Fibroblast of upper back skin (primary cell): ENCODE measurements around the gene TSC22D1.

Experiments
- DNase-seq: peaks from one replicate; pipeline ENCODE4 v3.0.0-alpha.2; 2013

TSC22D1 gene

DNA sequence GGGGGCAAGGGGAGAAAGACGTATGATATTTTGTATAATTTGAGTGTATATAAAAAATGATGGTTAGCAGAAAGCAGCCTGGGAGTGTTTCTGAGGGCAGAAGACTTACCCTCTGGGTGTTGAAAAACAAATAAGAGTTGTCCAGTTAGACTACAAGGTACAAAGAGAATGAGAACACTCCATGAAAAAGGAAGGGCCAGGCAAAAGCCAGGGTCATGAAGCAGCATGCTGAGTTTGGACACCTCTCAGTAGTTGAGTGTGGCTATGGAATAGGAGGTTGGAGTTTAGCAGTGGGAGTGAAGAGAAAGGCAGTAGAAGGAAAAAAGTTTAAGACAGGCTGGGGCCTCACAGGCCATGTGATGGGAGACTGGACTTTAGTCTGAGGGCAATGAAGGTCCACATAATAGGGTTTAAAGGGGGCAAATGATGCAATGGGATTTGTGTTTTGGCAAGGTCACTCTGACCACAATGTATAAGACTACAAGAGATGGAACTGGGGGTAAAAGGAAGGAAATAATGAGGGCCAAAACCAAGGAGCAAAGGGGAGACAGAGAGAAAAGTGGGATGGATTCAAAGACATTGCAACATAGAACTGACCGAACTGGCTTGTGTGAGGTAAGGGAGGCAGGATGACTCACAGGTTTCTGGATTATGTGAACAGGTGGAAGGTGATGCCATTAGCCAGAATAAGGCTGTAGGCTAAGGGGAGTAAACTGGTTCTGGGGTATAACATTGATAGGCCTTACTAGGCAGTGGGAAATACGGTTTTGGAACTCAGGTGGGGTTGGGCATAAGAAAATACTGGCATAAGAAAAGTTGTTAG, 125.9 kb downstream of the TSC22D1 start:
- no peak for DNase-seq

DNA sequence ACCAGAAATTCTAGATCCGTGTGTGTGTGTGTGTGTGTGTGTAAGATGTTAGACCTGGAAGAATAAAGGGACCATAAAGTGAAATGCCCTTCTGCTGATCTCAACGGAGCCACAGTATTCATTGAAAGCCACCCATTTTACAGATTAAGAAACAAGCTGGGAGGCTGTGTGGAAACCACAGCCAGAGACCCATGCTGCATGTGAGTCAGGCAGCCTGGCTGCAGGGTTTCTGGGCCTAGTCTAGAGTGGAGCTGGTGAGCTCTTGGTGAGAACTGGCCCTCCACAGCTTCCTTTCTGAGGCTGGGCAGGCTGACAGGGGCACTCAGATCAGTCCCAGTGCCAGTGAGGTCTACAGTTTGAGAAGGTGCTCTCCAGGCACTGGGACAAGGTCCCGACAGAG, 127.3 kb downstream of the TSC22D1 start:
- no peak for DNase-seq

DNA sequence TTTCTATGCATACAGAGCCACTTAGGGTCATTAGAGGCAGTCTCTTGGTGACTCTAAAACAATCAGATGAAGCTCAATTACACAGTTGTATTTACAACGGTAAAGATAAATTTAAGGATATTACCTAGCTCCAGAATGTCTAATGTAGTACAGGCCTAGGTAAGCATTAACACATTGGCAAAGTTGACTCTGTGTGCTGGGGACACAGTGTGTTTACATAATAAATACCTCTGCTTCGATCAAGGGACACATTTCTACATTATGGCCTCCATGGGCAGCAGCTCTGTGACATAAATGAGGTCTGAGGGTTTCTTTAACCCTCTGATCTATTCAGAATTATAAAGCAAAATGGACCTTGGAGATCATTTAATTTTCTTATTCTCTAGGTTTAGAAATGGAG, 127.8 kb downstream of the TSC22D1 start:
- DNase-seq = no peak

DNA sequence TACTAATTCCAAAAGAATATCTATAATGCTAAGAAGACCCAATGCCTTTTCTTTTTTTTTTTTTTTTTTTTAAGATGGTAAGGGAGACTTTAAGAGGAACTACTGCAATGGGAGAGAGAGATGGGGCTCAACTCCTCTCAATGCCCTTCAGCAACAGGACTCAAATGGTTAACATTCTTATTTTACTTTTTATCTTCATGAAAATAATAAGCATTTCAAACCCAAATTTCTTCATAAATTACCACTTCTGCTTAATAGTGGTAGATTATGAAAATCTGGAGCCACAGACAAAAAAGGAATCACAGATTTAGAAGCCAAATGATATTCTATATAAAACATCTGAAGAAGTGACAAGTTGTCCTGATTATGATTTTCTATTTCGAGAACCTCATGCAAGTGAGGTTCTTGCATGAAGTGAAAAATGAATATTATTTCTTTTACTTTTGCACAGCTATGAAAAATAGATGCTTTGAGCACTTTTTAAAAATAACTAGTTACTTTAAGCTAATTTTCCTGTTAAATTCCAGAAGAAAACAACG, 128.3 kb downstream of the TSC22D1 start:
- no peak for DNase-seq

DNA sequence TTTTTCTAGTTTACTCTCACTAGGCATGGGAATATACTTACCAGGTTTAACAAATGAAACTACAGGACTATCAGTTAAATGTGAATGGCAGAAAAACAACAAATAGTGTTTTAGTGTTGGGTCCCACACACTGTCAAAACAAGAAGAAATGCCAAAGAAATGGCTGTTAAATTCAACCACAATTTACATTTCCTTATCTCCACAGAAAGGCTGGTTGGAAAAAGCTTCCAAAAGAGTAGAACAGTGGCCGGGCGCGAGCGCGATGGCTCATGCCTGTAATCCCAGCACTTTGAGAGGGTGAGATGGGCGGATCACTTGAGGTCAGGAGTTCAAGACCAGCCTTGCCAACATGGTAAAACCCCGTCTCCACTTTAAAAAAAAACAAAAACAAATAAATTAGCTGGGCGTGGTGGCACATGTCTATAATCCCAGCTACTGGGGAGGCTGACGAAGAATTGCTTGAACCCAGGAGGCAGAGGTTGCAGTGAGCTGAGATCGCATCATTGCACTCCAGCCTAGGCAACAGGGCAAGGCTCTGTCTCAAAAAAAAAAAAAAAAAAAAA, 136.0 kb downstream of the TSC22D1 start:
- DNase-seq = no peak

DNA sequence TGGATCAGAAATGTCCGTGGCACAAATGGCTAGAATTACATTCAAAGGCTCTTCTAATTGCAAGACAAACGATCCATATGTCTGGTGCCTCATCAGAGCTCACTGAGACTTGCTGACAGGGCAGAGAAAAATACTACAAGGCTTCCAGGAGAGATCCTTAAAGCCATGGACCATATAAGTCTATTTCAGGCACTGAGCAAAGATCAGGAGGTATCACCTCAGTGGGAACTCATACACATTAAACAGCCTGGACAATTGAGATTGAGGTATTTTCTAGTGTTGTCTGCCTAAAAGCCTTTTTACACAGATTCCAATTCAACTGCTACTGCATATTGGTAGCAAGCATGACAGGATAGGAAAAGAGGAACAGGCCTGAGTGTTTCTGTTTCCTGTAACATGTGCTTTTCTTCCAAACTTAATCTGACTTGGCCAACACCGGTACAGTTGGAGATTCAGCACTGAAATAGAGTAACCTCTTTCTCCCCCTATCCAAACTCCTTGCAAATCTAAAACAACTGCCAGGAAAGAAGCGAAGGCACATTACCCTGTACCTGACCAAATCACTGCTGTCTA, 136.6 kb downstream of the TSC22D1 start:
- no peak for DNase-seq

DNA sequence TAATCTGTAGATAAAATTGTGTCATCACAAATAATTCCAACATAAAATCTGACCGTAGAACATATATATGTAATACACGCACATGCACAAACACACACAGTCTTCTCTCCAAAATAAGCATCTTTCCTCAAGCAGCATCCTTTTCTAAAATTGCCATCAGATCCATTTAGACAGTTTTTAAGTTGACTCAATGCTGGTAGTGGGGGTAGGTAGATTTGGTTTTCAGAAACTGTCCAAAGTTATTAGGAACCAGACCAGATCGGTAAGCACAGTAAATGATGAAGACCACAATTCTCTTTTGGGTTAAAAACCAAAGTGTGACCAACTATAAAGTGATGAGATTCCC, 137.9 kb downstream of the TSC22D1 start:
- no peak for DNase-seq

DNA sequence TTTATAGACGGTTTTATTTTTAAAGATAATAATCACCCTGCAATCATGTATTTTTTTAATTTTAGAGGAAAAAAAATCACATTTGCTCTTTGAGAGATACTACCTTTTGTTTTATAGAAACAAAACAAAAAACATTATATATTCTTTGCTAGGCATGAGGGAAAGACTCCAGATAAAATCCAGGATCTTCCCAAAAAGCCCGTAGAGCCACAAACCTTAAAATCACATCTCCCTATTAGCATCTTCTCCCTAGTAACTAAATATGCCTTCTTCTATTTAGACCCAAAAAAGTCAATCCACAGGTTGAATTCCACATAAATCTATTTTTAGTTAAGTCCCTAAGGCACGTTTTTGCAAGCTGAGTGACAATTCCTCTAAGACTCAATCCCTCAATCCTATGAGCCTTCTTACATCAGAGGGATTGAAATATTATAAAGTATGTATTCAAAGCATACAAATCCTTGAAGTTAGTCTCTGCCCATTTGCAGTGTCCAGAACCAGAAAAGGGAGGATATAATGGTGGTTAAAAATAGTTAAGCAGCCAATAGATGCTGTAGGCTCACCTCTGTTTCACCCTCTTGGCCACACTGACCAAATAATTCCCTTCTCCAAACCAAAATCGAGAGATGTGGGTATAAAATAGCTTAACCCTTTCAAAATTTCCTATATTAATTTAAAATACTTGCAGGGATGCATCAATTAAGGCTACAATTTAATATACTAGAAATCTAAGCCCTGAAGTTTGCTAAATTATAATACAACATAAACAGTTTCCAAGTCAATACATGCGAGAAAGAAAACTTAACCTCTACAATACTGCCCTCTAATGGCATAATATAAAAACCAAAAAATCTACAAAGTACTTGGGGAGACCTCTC, 138.5 kb downstream of the TSC22D1 start:
- peak; percentile 46 for DNase-seq

DNA sequence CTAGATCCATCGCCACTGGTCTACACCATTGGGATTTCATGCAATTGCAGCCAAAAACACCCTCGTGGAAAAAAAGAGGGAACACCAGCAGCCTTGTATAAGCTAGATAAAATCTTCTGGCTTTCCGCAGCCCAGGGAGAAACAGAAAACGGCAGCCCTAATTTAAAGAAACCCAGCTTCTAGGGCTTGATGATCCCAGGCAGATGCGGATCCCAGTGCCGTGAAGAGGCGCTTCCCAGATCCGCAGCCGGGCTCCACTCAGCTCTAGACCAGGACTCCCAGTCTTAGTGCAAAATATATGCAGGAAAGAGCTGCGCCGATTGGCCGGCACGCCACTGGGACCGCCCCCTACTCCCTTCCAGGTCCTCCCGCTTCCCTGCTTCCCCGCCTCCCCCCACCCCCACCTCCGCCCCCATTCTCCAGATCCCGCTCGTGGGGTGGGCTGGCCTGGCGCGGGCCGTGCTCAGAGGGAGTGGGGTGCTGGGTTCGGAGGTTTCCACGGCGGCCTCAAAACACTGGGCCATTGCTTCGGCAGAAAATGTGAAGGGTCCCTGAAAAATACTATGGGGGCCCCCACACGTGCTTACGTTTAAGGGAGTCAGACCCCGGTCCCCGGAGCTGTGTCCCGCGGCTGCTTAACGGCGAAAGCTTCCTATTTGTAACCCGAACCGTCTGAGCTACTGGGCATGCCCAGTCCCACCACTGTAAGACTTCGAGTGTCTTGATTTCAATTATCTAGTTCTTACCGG, 139.4 kb downstream of the TSC22D1 start:
- DNase-seq = peak; percentile 94

DNA sequence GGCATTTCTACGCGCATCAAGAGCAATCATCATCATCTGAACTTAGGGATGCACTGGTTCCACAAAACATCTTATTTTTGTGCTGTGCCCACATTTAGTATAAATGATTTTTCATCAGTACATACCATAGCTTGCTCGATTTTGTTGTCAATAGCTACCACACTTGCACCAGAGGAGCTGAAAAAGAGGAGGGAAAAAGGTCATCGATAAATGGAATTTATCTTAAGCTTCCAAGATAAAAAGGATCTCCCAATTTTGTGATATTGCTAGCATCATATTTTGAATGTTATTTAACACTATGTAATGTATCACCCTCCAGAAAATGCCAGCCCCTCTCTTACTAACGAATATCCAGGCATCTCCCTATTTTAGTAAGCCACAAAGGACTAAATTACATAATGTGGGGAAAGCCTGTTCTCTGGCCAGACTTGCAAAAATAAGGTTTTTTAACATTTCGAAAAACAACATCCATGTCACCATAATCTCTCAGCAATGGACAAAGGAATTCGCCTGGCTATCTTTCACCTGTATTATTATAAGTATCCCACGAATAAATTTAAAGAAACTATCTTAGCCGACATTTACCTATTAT, 140.1 kb downstream of the TSC22D1 start:
- no peak for DNase-seq

DNA sequence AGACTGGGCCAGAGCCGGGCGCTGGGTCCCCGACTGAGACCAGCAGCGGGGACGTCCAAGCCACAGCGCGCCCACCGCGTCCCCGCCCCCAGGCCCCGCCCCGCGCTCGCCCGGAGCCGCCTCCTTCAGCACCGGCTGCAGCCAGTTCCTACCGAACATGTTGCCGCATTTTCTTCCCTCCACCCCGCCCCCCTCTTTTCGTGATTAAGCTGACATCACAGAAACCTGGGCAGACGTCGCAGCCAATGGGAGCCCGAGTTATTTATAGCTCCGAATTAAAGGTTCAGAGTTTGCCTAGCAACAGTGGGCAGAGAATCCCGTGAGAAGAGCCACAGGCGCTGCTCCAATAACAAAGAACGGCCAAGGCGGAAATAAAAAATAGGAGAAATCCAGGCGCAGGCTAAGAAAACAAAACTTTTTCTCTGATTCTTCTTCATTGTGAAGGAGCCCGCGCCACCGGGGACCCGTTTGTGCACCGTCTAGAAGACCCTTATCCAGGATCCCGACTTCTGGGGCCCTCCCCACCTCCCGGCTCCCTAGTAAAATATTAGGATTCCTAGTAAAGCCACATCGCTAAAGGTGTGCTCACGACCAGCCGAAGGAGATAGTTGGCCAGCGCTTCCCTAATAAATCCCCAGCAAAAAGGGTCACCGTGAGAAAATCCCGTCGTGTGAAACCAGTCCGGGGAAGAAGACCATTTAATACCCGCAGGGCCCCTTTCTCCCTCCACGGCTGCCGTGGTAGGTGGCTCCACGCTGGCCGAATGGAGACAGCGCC, 140.8 kb downstream of the TSC22D1 start:
- DNase-seq = peak; percentile 98

DNA sequence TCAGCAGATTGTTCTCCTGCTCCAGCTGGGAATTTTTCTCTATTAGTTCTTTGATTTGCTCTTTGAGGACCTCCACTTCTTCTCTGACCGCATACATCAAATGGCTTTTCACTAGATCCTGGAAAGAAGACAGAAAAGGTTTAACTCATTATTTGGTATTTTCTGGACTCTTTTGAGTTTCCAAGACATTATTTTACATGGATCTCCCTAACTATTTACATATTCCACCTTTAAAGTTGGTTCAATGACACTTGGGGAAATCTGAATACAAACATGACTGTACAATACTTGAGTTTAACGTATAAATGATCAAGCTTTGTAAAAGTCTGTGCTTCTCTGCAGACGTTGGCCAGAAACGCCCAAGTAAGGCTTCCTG, 141.4 kb downstream of the TSC22D1 start:
- no peak for DNase-seq

DNA sequence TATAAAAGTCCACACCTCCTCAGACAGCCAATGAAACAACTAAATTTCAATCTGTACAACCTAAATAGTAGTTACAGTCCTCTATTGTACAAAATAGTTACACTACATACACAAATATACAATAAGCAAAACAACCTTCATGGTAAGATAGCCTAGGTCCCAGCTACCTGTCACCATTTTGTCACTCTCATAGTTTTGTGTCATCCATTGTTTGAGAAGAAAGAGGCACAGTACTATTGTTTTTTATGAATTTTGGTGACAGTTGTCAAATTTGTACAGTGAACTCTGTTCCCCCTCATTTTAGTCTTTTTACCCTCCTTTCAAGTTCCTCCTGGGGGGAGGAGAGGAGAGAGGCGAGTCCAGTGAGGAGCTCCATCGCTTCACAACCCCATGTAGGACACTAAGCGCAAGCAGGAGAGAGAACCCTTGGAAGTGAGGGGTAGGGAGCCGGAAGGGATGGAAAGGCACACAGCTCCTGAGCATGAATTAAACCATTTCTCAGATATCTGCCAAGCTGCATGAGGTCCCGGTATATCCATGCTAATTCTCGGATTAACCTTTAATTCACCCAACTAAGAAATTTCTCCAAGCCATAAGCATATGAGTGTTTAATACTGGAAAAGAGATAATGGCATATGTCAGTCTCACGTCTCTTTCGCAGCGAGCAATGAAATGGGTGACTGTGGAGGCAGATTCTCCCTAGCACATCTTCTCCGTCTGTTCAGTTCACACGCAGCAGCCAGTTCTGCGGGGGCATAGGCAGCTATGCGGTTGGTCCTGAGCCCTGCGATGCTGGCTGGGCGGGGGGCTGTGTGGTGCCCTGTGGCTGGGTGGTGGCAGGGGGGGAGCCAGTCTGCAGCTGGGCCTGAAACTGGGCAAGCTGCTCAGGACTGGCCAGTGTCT, 142.0 kb downstream of the TSC22D1 start:
- DNase-seq = no peak

DNA sequence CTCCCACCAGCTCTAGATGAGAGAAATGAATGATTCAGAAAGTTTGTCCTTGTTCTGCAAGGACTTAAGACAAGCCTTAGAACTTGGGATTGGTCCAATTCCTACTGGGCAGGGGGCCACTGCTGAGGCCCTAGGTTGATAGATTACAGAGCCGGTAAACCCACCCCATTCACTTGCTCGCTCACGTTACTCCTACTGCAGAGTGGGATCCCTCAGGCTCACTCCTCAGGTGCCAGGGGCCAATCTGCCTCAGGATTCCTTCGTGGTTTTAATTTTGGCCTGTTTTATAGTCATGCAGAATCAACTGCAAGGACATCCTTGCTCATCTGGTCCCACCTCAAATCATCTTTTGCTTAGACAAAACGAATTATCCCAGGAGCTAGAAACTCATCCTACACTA, 143.5 kb downstream of the TSC22D1 start:
- no peak for DNase-seq

DNA sequence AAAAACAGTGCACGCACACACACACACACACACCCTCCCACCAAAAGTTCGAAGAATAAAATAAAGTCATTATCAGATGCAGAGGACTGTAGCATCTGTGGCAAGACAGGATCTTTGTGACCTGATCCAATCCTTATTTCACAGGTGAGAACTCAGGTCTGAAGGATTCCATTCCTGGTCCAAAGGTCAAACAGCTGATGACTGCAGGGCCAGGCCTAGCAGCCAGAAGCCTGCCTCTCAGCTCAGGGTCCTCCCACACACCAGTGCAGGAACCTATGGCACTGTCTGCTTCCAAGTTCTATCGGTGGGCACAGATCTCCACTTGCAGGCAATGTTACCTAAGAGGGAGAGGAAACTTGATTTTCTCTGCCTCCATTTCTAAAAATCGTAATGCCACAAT, 145.0 kb downstream of the TSC22D1 start:
- DNase-seq = no peak

DNA sequence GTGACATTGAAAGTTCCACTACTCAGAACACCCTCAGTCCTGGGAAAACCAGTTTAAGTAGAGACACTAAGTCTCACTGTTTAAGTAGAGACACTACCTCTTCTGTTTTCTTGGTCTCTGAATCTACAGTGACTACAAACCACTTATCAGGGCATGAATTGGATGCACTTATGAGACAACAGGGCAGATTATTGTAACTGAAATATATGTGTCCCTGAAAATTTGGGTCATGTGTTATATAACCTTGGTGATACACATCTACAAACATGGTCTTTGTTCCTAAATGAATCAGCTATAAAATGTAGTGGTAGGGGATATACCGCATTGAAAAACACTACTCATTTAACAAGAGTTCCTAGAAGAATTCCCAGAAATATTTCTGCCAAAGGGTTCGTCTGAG, 146.8 kb downstream of the TSC22D1 start:
- DNase-seq = no peak

DNA sequence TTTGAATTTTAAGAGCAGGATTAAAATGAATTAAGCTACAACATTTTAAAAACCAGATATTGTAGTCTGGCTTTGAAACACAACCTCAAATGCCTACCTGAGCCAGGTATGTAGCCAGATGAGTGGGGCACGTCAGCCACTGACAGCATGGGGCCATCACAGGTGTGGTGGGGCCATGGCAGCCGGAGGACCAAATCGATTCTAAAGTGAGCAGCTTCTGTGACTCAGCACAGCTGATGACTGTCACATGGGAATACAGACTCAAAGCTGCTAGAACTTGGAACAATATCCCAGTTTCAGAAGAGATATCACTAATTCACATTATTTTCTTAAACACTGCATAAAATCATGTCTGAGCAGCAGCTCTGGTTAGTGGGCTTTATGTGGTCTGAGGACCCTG, 149.7 kb downstream of the TSC22D1 start:
- DNase-seq = no peak

DNA sequence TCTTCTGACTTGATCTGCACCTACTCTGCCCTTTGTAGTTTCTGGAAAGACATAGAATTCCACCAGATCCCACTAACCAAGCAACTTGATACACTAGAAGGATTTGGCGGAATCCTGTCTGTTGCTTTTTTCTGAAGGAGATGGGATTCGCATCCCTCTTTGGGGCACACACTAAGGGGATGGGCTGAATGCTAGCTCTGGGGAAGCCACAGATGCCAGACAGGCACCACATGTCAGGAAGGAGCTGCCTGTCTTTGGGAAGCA, 150.4 kb downstream of the TSC22D1 start:
- DNase-seq = no peak

DNA sequence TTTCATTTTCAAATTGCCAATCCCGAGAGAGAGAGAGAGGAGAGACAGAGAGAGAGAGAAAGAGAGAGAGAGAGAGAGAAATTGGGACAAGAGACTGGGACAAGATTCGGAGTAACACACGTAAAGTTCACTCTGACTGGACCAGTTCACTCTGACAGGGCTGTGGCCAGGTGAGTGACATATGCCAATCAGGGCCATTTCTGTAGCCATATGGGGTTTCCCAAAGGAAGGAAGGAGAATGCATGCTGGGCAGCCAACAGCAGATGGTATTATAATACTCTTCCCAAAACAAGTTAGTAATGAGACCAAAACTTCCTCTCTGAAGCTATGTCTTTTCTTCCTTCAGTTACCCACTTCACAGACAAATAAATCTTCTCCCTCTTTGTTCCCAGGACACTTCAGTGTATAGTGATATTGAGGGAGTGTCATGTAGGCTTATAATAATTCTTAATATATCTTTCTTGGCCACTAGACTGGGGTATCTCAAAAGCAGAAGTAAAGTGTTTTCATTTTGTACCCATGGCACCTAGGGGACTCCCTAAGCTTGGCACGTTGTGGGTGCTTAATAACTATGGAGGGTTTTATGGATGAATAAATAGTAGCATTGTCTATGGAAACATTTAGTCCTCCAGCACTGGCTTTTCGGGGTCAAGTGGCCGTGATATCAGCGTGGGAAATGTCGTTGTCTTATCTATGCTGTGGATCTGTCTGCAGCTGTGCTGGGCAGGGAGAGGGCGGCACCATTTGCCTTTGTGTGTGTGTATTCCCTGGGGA, 150.9 kb downstream of the TSC22D1 start:
- no peak for DNase-seq

DNA sequence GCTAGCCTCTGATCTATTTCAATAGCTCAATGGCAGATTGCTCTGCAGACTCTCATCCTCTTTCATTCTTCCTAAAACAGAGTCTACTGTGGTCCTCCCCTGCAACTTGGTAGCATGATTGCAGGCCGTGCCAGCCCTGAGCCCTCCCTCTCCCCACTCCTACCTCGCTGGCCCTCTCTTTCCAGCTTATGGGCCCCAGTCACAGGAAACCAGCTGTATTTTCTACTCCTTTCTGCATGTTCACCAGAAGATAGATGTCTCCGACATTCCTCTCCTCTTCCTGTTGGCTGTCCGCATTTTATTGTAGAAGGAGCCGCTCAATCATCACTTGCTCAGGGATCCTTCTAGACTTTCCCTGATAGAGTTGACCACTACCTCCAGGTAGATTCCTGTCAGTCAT, 152.3 kb downstream of the TSC22D1 start:
- no peak for DNase-seq
